ENCODE measurements around the gene CPVL. TPM values are rescaled to one million over a fixed set of nuclear protein-coding genes. Genes with fewer than 3 reads are reported as not detected.

Gene CPVL
- total RNA-seq, 1 experiment from 2014 or later: 10.3 TPM

DNA sequence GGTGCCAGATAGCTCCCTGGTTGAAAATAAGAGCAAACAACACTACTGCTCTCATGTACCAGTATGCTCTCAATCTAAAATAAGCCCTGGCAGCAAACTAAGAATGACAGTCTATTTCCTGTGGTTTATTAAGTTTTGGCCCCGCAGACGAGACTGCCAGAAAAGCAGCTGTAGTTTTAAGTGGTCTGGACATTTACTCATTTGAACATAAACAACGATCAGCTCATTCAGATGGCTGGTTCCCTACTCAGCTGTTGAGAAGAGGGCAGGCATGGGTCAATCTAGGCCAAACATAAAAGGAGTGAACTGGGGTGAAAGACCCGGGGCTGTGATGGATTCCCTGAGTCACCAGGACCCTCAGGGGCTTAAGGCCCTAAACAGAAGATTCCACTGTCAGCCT, 192.7 kb downstream of the CPVL start:
- no peaks in the 10 kb centered on the region for H3K79me2 ChIP-seq (ENCODE audit: insufficient read depth, low read length)

More for the DNA sequence above, 192.7 kb downstream of the CPVL start:
- H3K9ac ChIP-seq (ENCODE audit: low read length): no peak overlapping the region
- ChIA-PET CTCF (interaction anchor here (1.2 to 1.7 kb wide), 2 partner anchors 27 to 153 kb away, joined by 4 to 6 read pairs; no protein-coding TSS in a partner anchor), RAD21 (ENCODE audit: low non-redundant PET in 1 of 2, low total read pairs in 2 of 2, uncharacterized antibody in 2 of 2, unreplicated experiment in 2 of 2) (no interaction called here), POLR2A (no interaction called here)
- intact Hi-C loops (cut with micrococcal nuclease): no loop called here
- H3K27me3 ChIP-seq (ENCODE audit: insufficient read depth, low read length): no peaks in the 10 kb centered on the region
- H3K4me1 ChIP-seq (ENCODE audit: control insufficient read depth in 1 of 2, insufficient read depth in 2 of 2, low read length in 2 of 2): no peaks in the 10 kb centered on the region
- H4K20me1 ChIP-seq (ENCODE audit: insufficient read depth): no peaks in the 10 kb centered on the region
- no TSS peak for BruUV-seq (replicated peaks)
- no peaks in the 10 kb centered on the region for H3K9me3 ChIP-seq (ENCODE audit: control insufficient read depth in 1 of 2, insufficient read depth in 1 of 2, low read depth in 1 of 2, low read length in 2 of 2)
- no peak overlapping the region for H2AFZ ChIP-seq (ENCODE audit: low read depth, low read length, poor library complexity, severe bottlenecking)
- ATAC-seq (no peak), DNase-seq (ENCODE audit: low read depth, low spot score) (no peak)
- H3K27ac ChIP-seq (ENCODE audit: low read depth, low read length): no peak overlapping the region
- no peak overlapping the region for H3K4me3 ChIP-seq (replicated peaks in 1 of 2; ENCODE audit: low read depth in 1 of 2, low read length in 2 of 2)
- TF ChIP-seq EGR1 (IDR thresholded peaks at IDR 0.05; ENCODE audit: low read depth): no peak
- no peak for TF ChIP-seq ELF1 (IDR thresholded peaks at IDR 0.05; ENCODE audit: borderline replicate concordance, low read depth)
- TF ChIP-seq POLR2AphosphoS5 (IDR thresholded peaks at IDR 0.05; ENCODE audit: low read depth, low read length): no peak
- TF ChIP-seq JUND (IDR thresholded peaks at IDR 0.05): no peak
- no peak for TF ChIP-seq EZH2 (IDR thresholded peaks at IDR 0.05)
- no peak for TF ChIP-seq YY1 (IDR thresholded peaks at IDR 0.05; ENCODE audit: extremely low read depth, insufficient replicate concordance, low read depth, low read length)
- no peak for TF ChIP-seq SRF (IDR thresholded peaks at IDR 0.05; ENCODE audit: low read depth)
- no peak for TF ChIP-seq TCF7L2 (IDR thresholded peaks at IDR 0.05; ENCODE audit: borderline replicate concordance, extremely low read depth, insufficient read depth, insufficient read length)
- TF ChIP-seq, protein P1, sequence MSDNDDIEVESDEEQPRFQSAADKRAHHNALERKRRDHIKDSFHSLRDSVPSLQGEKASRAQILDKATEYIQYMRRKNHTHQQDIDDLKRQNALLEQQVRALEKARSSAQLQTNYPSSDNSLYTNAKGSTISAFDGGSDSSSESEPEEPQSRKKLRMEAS (IDR thresholded peaks at IDR 0.05): no peak
- TF ChIP-seq ZFX (IDR thresholded peaks at IDR 0.05): no peak
- TF ChIP-seq, protein P2, sequence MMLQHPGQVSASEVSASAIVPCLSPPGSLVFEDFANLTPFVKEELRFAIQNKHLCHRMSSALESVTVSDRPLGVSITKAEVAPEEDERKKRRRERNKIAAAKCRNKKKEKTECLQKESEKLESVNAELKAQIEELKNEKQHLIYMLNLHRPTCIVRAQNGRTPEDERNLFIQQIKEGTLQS (IDR thresholded peaks at IDR 0.05): no peak
- TF ChIP-seq, protein P3, sequence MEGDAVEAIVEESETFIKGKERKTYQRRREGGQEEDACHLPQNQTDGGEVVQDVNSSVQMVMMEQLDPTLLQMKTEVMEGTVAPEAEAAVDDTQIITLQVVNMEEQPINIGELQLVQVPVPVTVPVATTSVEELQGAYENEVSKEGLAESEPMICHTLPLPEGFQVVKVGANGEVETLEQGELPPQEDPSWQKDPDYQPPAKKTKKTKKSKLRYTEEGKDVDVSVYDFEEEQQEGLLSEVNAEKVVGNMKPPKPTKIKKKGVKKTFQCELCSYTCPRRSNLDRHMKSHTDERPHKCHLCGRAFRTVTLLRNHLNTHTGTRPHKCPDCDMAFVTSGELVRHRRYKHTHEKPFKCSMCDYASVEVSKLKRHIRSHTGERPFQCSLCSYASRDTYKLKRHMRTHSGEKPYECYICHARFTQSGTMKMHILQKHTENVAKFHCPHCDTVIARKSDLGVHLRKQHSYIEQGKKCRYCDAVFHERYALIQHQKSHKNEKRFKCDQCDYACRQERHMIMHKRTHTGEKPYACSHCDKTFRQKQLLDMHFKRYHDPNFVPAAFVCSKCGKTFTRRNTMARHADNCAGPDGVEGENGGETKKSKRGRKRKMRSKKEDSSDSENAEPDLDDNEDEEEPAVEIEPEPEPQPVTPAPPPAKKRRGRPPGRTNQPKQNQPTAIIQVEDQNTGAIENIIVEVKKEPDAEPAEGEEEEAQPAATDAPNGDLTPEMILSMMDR (IDR thresholded peaks at IDR 0.05 in 2 of 3, conservative IDR thresholded peaks at IDR 0.05 in 1 of 3; ENCODE audit: borderline replicate concordance in 1 of 3, insufficient read depth in 1 of 3, low read depth in 2 of 3, low read length in 2 of 3): no peak
- no peak for TF ChIP-seq CEBPB (IDR thresholded peaks at IDR 0.05; ENCODE audit: low read depth)
- no peak for TF ChIP-seq RAD21 (IDR thresholded peaks at IDR 0.05; ENCODE audit: low read depth)
- TF ChIP-seq ZNF274 (IDR thresholded peaks at IDR 0.05; ENCODE audit: low read depth, low read length): no peak
- no peak for TF ChIP-seq FOSL1 (IDR thresholded peaks at IDR 0.05; ENCODE audit: low read depth)
- no peaks in the 10 kb centered on the region for H3K9me2 ChIP-seq (ENCODE audit: insufficient read depth)
- H3K4me2 ChIP-seq (ENCODE audit: low read length): no peak overlapping the region
- no peaks in the 10 kb centered on the region for H3K36me3 ChIP-seq (ENCODE audit: control insufficient read depth in 1 of 2, insufficient read depth in 2 of 2, low read length in 2 of 2)

Other genes with a start within 250 kb of the CPVL start
- gene TRIL, start 188.2 kb downstream of the CPVL start, total RNA-seq (2021; ENCODE audit: unreplicated experiment): not detected
- gene CHN2, start 48.2 kb upstream of the CPVL start, total RNA-seq (2021; ENCODE audit: unreplicated experiment): 2.1 TPM